Measurements from ENCODE around the gene MUC22.
"Not testable (repeated sequence)": the region's sequence is repeated elsewhere in the genome, so short reads cannot be mapped to it uniquely, and the experiment has no call there.

The MUC22 gene

GRCh38 chr6:31008165-31008564 lies 2.1 kb upstream of the MUC22 start:
- no peaks in the 10 kb centered on the region for H3K9me3 Mint-ChIP-seq
- H3K4me3 Mint-ChIP-seq = no peak overlapping the region
- no peak overlapping the region for H3K27ac Mint-ChIP-seq
- H3K36me3 Mint-ChIP-seq (ENCODE audit: low read depth) = no peaks in the 10 kb centered on the region
- H3K4me1 Mint-ChIP-seq = peaks cover 35% of the 10 kb centered on the region
- H3K27me3 Mint-ChIP-seq = peaks cover 19% of the 10 kb centered on the region
- DNase-seq (no peak), ATAC-seq (no peak)

GRCh38 chr6:31009731-31010130 lies 543 bp upstream of the MUC22 start:
- Mint-ChIP-seq H3K36me3 (ENCODE audit: low read depth) (no peaks in the 10 kb centered on the region), H3K27me3 (peaks cover 25% of the 10 kb centered on the region), H3K9me3 (no peaks in the 10 kb centered on the region), H3K27ac (no peak overlapping the region), H3K4me1 (peaks cover 29% of the 10 kb centered on the region), H3K4me3 (no peak overlapping the region)
- ATAC-seq = no peak
- no peak for DNase-seq

- ATAC-seq (no peak), DNase-seq (no peak)
- no peak overlapping the region for H3K27ac Mint-ChIP-seq
- peaks cover 25% of the 10 kb centered on the region for H3K27me3 Mint-ChIP-seq
- H3K4me3 Mint-ChIP-seq = no peak overlapping the region
- peaks cover 25% of the 10 kb centered on the region for H3K4me1 Mint-ChIP-seq
- peaks cover 4% of the 10 kb centered on the region for H3K9me3 Mint-ChIP-seq
- no peaks in the 10 kb centered on the region for H3K36me3 Mint-ChIP-seq (ENCODE audit: low read depth)
Measured at GRCh38 chr6:31011153-31011552, 879 bp downstream of the MUC22 start.

- DNase-seq (no peak), ATAC-seq (no peak)
- H3K9me3 Mint-ChIP-seq = peaks cover 4% of the 10 kb centered on the region
- H3K27ac Mint-ChIP-seq = no peak overlapping the region
- H3K36me3 Mint-ChIP-seq (ENCODE audit: low read depth) = no peaks in the 10 kb centered on the region
- peaks cover 21% of the 10 kb centered on the region for H3K27me3 Mint-ChIP-seq
- H3K4me3 Mint-ChIP-seq = no peak overlapping the region
- no peaks in the 10 kb centered on the region for H3K4me1 Mint-ChIP-seq
Measured at GRCh38 chr6:31016659-31017299, 6.5 kb downstream of the MUC22 start.

- peaks cover 18% of the 10 kb centered on the region for H3K27me3 Mint-ChIP-seq
- not testable (repeated sequence) for H3K36me3 Mint-ChIP-seq (ENCODE audit: low read depth); DNase-seq; H3K4me1 Mint-ChIP-seq; ATAC-seq; H3K9me3 Mint-ChIP-seq; H3K27ac Mint-ChIP-seq; H3K4me3 Mint-ChIP-seq
Measured at GRCh38 chr6:31017436-31017835, 7.2 kb downstream of the MUC22 start.

GRCh38 chr6:31020057-31020456 lies 9.8 kb downstream of the MUC22 start:
- H3K9me3 Mint-ChIP-seq = peaks cover 4% of the 10 kb centered on the region
- no peaks in the 10 kb centered on the region for H3K4me1 Mint-ChIP-seq
- no peak for DNase-seq
- no peak for ATAC-seq
- H3K4me3 Mint-ChIP-seq = no peak overlapping the region
- H3K36me3 Mint-ChIP-seq (ENCODE audit: low read depth) = no peaks in the 10 kb centered on the region
- no peak overlapping the region for H3K27ac Mint-ChIP-seq
- peaks cover 15% of the 10 kb centered on the region for H3K27me3 Mint-ChIP-seq

GRCh38 chr6:31020631-31021255 lies 10.5 kb downstream of the MUC22 start:
- not testable (repeated sequence) for H3K4me1 Mint-ChIP-seq; H3K4me3 Mint-ChIP-seq; ATAC-seq; H3K36me3 Mint-ChIP-seq (ENCODE audit: low read depth); H3K9me3 Mint-ChIP-seq; H3K27ac Mint-ChIP-seq; DNase-seq
- peaks cover 15% of the 10 kb centered on the region for H3K27me3 Mint-ChIP-seq

- not testable (repeated sequence) for H3K27ac Mint-ChIP-seq; H3K4me1 Mint-ChIP-seq; H3K4me3 Mint-ChIP-seq; DNase-seq; H3K9me3 Mint-ChIP-seq; H3K36me3 Mint-ChIP-seq (ENCODE audit: low read depth); ATAC-seq
- H3K27me3 Mint-ChIP-seq = peaks cover 15% of the 10 kb centered on the region
Measured at GRCh38 chr6:31021705-31022531, 11.6 kb downstream of the MUC22 start.

GRCh38 chr6:31025595-31025994 lies 15.3 kb downstream of the MUC22 start:
- H3K9me3 Mint-ChIP-seq = no peaks in the 10 kb centered on the region
- H3K27me3 Mint-ChIP-seq = peaks cover 17% of the 10 kb centered on the region
- peaks cover 3% of the 10 kb centered on the region for H3K4me1 Mint-ChIP-seq
- H3K4me3 Mint-ChIP-seq = no peak overlapping the region
- H3K36me3 Mint-ChIP-seq (ENCODE audit: low read depth) = no peaks in the 10 kb centered on the region
- no peak overlapping the region for H3K27ac Mint-ChIP-seq
- no peak for ATAC-seq
- no peak for DNase-seq

GRCh38 chr6:31031095-31031494 lies 20.8 kb downstream of the MUC22 start:
- Mint-ChIP-seq H3K27me3 (peaks cover 36% of the 10 kb centered on the region), H3K4me1 (peaks cover 8% of the 10 kb centered on the region), H3K27ac (peak overlapping the region; percentile 11), H3K9me3 (no peaks in the 10 kb centered on the region), H3K36me3 (ENCODE audit: low read depth) (no peaks in the 10 kb centered on the region), H3K4me3 (no peak overlapping the region)
- ATAC-seq (peak; percentile 71), DNase-seq (peak; percentile 17)

- no peak for DNase-seq
- peaks cover 38% of the 10 kb centered on the region for H3K27me3 Mint-ChIP-seq
- H3K4me3 Mint-ChIP-seq = no peak overlapping the region
- H3K9me3 Mint-ChIP-seq = no peaks in the 10 kb centered on the region
- no peaks in the 10 kb centered on the region for H3K36me3 Mint-ChIP-seq (ENCODE audit: low read depth)
- no peak overlapping the region for H3K27ac Mint-ChIP-seq
- H3K4me1 Mint-ChIP-seq = peaks cover 8% of the 10 kb centered on the region
- ATAC-seq = no peak
Measured at GRCh38 chr6:31033075-31033474, 22.8 kb downstream of the MUC22 start.

GRCh38 chr6:31035862-31036497 lies 25.7 kb downstream of the MUC22 start:
- Mint-ChIP-seq H3K27me3 (peaks cover 27% of the 10 kb centered on the region), H3K9me3 (no peaks in the 10 kb centered on the region), H3K27ac (no peak overlapping the region), H3K4me1 (peaks cover 3% of the 10 kb centered on the region), H3K4me3 (no peak overlapping the region), H3K36me3 (ENCODE audit: low read depth) (no peaks in the 10 kb centered on the region)
- ATAC-seq (no peak), DNase-seq (no peak)

- no peaks in the 10 kb centered on the region for H3K36me3 Mint-ChIP-seq (ENCODE audit: low read depth)
- peaks cover 21% of the 10 kb centered on the region for H3K27me3 Mint-ChIP-seq
- no peak overlapping the region for H3K27ac Mint-ChIP-seq
- no peaks in the 10 kb centered on the region for H3K4me1 Mint-ChIP-seq
- H3K4me3 Mint-ChIP-seq = no peak overlapping the region
- ATAC-seq (no peak), DNase-seq (no peak)
- H3K9me3 Mint-ChIP-seq = no peaks in the 10 kb centered on the region
Measured at GRCh38 chr6:31037169-31037568, 26.9 kb downstream of the MUC22 start.

- H3K27me3 Mint-ChIP-seq = peaks cover 18% of the 10 kb centered on the region
- no peak overlapping the region for H3K27ac Mint-ChIP-seq
- no peaks in the 10 kb centered on the region for H3K36me3 Mint-ChIP-seq (ENCODE audit: low read depth)
- no peaks in the 10 kb centered on the region for H3K9me3 Mint-ChIP-seq
- DNase-seq (no peak), ATAC-seq (no peak)
- no peak overlapping the region for H3K4me3 Mint-ChIP-seq
- H3K4me1 Mint-ChIP-seq = peaks cover 1% of the 10 kb centered on the region
Measured at GRCh38 chr6:31037682-31038081, 27.4 kb downstream of the MUC22 start.

All from activated naive CD8-positive, alpha-beta T cell treated with anti-CD3 and anti-CD28 coated beads, Interleukin-2, amount 50 U/mL, for 24 hours (primary cell).